SK-N-MC (cell line): ENCODE results near the gene NCOR1.

Experiments
- DNase-seq: peaks from one replicate; pipeline ENCODE4 v3.0.0-alpha.2; 2011; ENCODE audit warnings: low read depth, low spot score
- H3K27ac ChIP-seq: fragments of 200-600 bp; sonication (generic); 2 replicates; pipeline ENCODE4 v1.5.1; 2016; ENCODE audit warnings: mixed run types
- H3K36me3 ChIP-seq: fragments of 200-600 bp; sonication (generic); 2 replicates; pipeline ENCODE4 v1.6.1; 2017; ENCODE audit warnings: antibody characterized with exemption, low read length, mixed read lengths; ENCODE audit not compliant: insufficient read depth
- H3K4me3 ChIP-seq: fragments of 200-600 bp; sonication (generic); 2 replicates; pipeline ENCODE4 v1.5.1; 2016
- H3K9ac ChIP-seq: fragments of 200-600 bp; sonication (generic); 2 replicates; pipeline ENCODE4 v1.8.0; 2017; ENCODE audit warnings: mixed run types, mixed read lengths; ENCODE audit not compliant: insufficient read length
- H3K9me3 ChIP-seq: fragments of 200-600 bp; sonication (generic); 2 replicates; pipeline ENCODE4 v1.6.1; 2017; ENCODE audit warnings: low read depth, mild to moderate bottlenecking, antibody characterized with exemption, low read length, moderate library complexity, mixed read lengths
- EZH2 ChIP-seq: fragments of 200-600 bp; sonication (generic); IDR thresholded peaks from one replicate; pipeline ENCODE4 v1.6.1; 2017; ENCODE audit warnings: antibody characterized with exemption
- FOXP2 ChIP-seq: optimal IDR thresholded peaks from 2 replicates; pipeline ENCODE3; 2011; ENCODE audit warnings: mild to moderate bottlenecking, moderate library complexity; ENCODE audit not compliant: insufficient read depth; ENCODE audit errors: extremely low read length, control extremely low read depth
- POLR2AphosphoS5 ChIP-seq: IDR thresholded peaks from 2 replicates; pipeline ENCODE4 v1.6.1; 2012; ENCODE audit warnings: mild to moderate bottlenecking, low read depth, low read length, borderline replicate concordance

Gene NCOR1

GRCh38 chr17:16019347-16019746 lies 196.0 kb downstream of the NCOR1 start:
- TF ChIP-seq EZH2 (no peak), POLR2AphosphoS5 (no peak), FOXP2 (no peak)
- H3K27ac ChIP-seq: no peak overlapping the region
- peaks cover 50% of the 10 kb centered on the region for H3K36me3 ChIP-seq

GRCh38 chr17:16013943-16014407 lies 201.4 kb downstream of the NCOR1 start:
- Histone ChIP-seq H3K36me3 (peaks cover 43% of the 10 kb centered on the region), H3K9ac (no peak overlapping the region), H3K27ac (no peak overlapping the region), H3K4me3 (no peak overlapping the region), H3K9me3 (no peaks in the 10 kb centered on the region)
- DNase-seq: no peak
- TF ChIP-seq EZH2 (no peak), FOXP2 (no peak), POLR2AphosphoS5 (no peak)

More at GRCh38 chr17:16019347-16019746, 196.0 kb downstream of the NCOR1 start:
- H3K4me3 ChIP-seq: no peak overlapping the region
- DNase-seq: no peak
- H3K9ac ChIP-seq: no peak overlapping the region
- H3K9me3 ChIP-seq: no peaks in the 10 kb centered on the region

- Histone ChIP-seq H3K9ac (no peak overlapping the region), H3K36me3 (peaks cover 73% of the 10 kb centered on the region), H3K4me3 (no peak overlapping the region), H3K27ac (no peak overlapping the region), H3K9me3 (no peaks in the 10 kb centered on the region)
- no peak for DNase-seq
- no peak for TF ChIP-seq FOXP2
- TF ChIP-seq POLR2AphosphoS5: no peak
Measured at GRCh38 chr17:16007439-16007838, 207.9 kb downstream of the NCOR1 start.

GRCh38 chr17:16005636-16006035 lies 209.7 kb downstream of the NCOR1 start:
- DNase-seq: no peak
- H3K9ac ChIP-seq: no peak overlapping the region
- H3K27ac ChIP-seq: no peak overlapping the region
- H3K4me3 ChIP-seq: no peak overlapping the region
- no peaks in the 10 kb centered on the region for H3K9me3 ChIP-seq
- TF ChIP-seq FOXP2 (no peak), EZH2 (no peak), POLR2AphosphoS5 (no peak)
- H3K36me3 ChIP-seq: peaks cover 82% of the 10 kb centered on the region

- Histone ChIP-seq H3K9me3 (no peaks in the 10 kb centered on the region), H3K27ac (no peak overlapping the region), H3K9ac (no peak overlapping the region), H3K36me3 (peaks cover 77% of the 10 kb centered on the region), H3K4me3 (no peak overlapping the region)
- TF ChIP-seq EZH2 (no peak), FOXP2 (no peak), POLR2AphosphoS5 (no peak)
- no peak for DNase-seq
Measured at GRCh38 chr17:16003841-16004240, 211.5 kb downstream of the NCOR1 start.

- no peak for TF ChIP-seq FOXP2
- TF ChIP-seq POLR2AphosphoS5: no peak
- no peak for DNase-seq
- H3K36me3 ChIP-seq: peaks cover 66% of the 10 kb centered on the region
- H3K4me3 ChIP-seq: no peak overlapping the region
- H3K27ac ChIP-seq: no peak overlapping the region
- no peak overlapping the region for H3K9ac ChIP-seq
- H3K9me3 ChIP-seq: no peaks in the 10 kb centered on the region
Measured at GRCh38 chr17:16002708-16003260, 212.6 kb downstream of the NCOR1 start.

GRCh38 chr17:16001226-16001897 lies 214.0 kb downstream of the NCOR1 start:
- H3K9ac ChIP-seq: no peak overlapping the region
- H3K36me3 ChIP-seq: peaks cover 52% of the 10 kb centered on the region
- no peak for DNase-seq
- H3K9me3 ChIP-seq: no peaks in the 10 kb centered on the region
- peak overlapping the region; percentile 94 for H3K4me3 ChIP-seq
- no peak overlapping the region for H3K27ac ChIP-seq
- TF ChIP-seq EZH2 (no peak), POLR2AphosphoS5 (no peak), FOXP2 (no peak)

- TF ChIP-seq FOXP2: no peak
- TF ChIP-seq EZH2: no peak
- TF ChIP-seq POLR2AphosphoS5: no peak
- no peaks in the 10 kb centered on the region for H3K9me3 ChIP-seq
- H3K36me3 ChIP-seq: peaks cover 45% of the 10 kb centered on the region
- no peak for DNase-seq
- no peak overlapping the region for H3K27ac ChIP-seq
- H3K4me3 ChIP-seq: peak overlapping the region; percentile 94
- peak overlapping the region; percentile 84 for H3K9ac ChIP-seq
Measured at GRCh38 chr17:15999974-16000827, 215.1 kb downstream of the NCOR1 start.
